MV-4-11 (cell line): ENCODE measurements around the gene MYO16.

Experiments
- DNase-seq: peaks from one replicate; lab custom pipeline; 2025; lab: John Stamatoyannopoulos, UW

Gene MYO16

GRCh38 chr13:108797354-108797753, 167.9 kb downstream of the MYO16 start:
- DNase-seq: no peak

GRCh38 chr13:108807841-108808240, 178.4 kb downstream of the MYO16 start:
- no peak for DNase-seq

- no peak for DNase-seq
These were observed 182.8 kb downstream of the MYO16 start for GRCh38 chr13:108812165-108812564.

- no peak for DNase-seq
These were observed 183.2 kb downstream of the MYO16 start for GRCh38 chr13:108812661-108813060.

GRCh38 chr13:108813587-108814170, 184.3 kb downstream of the MYO16 start:
- no peak for DNase-seq

- no peak for DNase-seq
These were observed 187.0 kb downstream of the MYO16 start for GRCh38 chr13:108816375-108816774.

GRCh38 chr13:108827646-108828045, 198.2 kb downstream of the MYO16 start:
- DNase-seq: no peak

GRCh38 chr13:108828086-108828815, 198.8 kb downstream of the MYO16 start:
- no peak for DNase-seq

- no peak for DNase-seq
These were observed 201.5 kb downstream of the MYO16 start for GRCh38 chr13:108830916-108831315.

- DNase-seq: no peak
These were observed 204.1 kb downstream of the MYO16 start for GRCh38 chr13:108833531-108833930.

GRCh38 chr13:108834193-108834592, 204.8 kb downstream of the MYO16 start:
- no peak for DNase-seq

GRCh38 chr13:108835083-108835482, 205.7 kb downstream of the MYO16 start:
- DNase-seq: no peak

GRCh38 chr13:108850691-108851090, 221.3 kb downstream of the MYO16 start:
- no peak for DNase-seq

- DNase-seq: no peak
These were observed 222.2 kb downstream of the MYO16 start for GRCh38 chr13:108851660-108852059.

GRCh38 chr13:108853031-108853430, 223.6 kb downstream of the MYO16 start:
- DNase-seq: no peak

GRCh38 chr13:108855737-108856387, 226.5 kb downstream of the MYO16 start:
- DNase-seq: no peak

- DNase-seq: no peak
These were observed 229.3 kb downstream of the MYO16 start for GRCh38 chr13:108858676-108859075.

GRCh38 chr13:108859197-108860012, 230.0 kb downstream of the MYO16 start:
- no peak for DNase-seq

GRCh38 chr13:108860418-108860817, 231.0 kb downstream of the MYO16 start:
- no peak for DNase-seq

- DNase-seq: no peak
These were observed 247.9 kb downstream of the MYO16 start for GRCh38 chr13:108877300-108877699.

GRCh38 chr13:108878732-108879131, 249.3 kb downstream of the MYO16 start:
- DNase-seq: no peak

GRCh38 chr13:108889324-108889984, 260.0 kb downstream of the MYO16 start:
- DNase-seq: no peak
